Keratinocyte (primary cell): ENCODE data around the gene HS6ST3. TPM values are rescaled to one million over a fixed set of nuclear protein-coding genes. Genes with fewer than 3 reads are reported as not detected.

Experiments used
- DNase-seq: peaks from one replicate; pipeline ENCODE4 v3.0.0-alpha.2; 2011; ENCODE audit warnings: low read depth, missing footprints, low spot score
- FAIRE-seq: peaks from 2 replicates; lab custom pipeline; 2011; peaks lifted over from hg19 to GRCh38; lab: Jason Lieb, UNC
- H2AFZ ChIP-seq: 2 replicates; pipeline ENCODE4 v1.6.0; 2012; ENCODE audit warnings: low read length, control low read depth, inconsistent platforms; ENCODE audit not compliant: control insufficient read depth
- H3K27ac ChIP-seq: 2 replicates; pipeline ENCODE4 v1.5.1; 2011; ENCODE audit warnings: low read length; ENCODE audit not compliant: control insufficient read depth, insufficient read depth
- H3K27me3 ChIP-seq: 3 replicates; pipeline ENCODE4 v1.6.0; 2011; ENCODE audit warnings: low read length; ENCODE audit not compliant: control insufficient read depth, insufficient read depth; ENCODE audit errors: extremely low read depth
- H3K36me3 ChIP-seq, 2 experiments: 2 replicates in 1 of 2; 3 replicates in 1 of 2; pipeline ENCODE4 v1.5.1; 2011; ENCODE audit warnings: low read length in 2 of 2, mild to moderate bottlenecking in 1 of 2; ENCODE audit not compliant: control insufficient read depth in 2 of 2, insufficient read depth in 2 of 2; ENCODE audit errors: extremely low read depth in 1 of 2
- H3K4me1 ChIP-seq: 3 replicates; pipeline ENCODE4 v1.5.1; 2011; ENCODE audit warnings: low read length; ENCODE audit not compliant: control insufficient read depth, insufficient read depth; ENCODE audit errors: extremely low read depth
- H3K4me2 ChIP-seq: 3 replicates; pipeline ENCODE4 v1.6.0; 2011; ENCODE audit warnings: low read depth, low read length; ENCODE audit not compliant: control insufficient read depth, insufficient read depth; ENCODE audit errors: extremely low read depth
- H3K4me3 ChIP-seq, 3 experiments: fragments of 200-600 bp in 1 of 3; sonication (generic) in 1 of 3; 2 replicates in 2 of 3; 3 replicates in 1 of 3; pipeline ENCODE4 v1.5.1; 2011 to 2016; ENCODE audit warnings: low read length in 3 of 3, mild to moderate bottlenecking in 3 of 3, control low read depth in 2 of 3, inconsistent platforms in 1 of 3, low read depth in 1 of 3, mixed read lengths in 1 of 3, mixed run types in 1 of 3, moderate library complexity in 1 of 3; ENCODE audit not compliant: control insufficient read depth in 2 of 3, insufficient read depth in 2 of 3; ENCODE audit errors: extremely low read depth in 1 of 3
- H3K79me2 ChIP-seq: 2 replicates; pipeline ENCODE4 v1.6.0; 2012; ENCODE audit warnings: low read length; ENCODE audit not compliant: control insufficient read depth, insufficient read depth
- H3K9ac ChIP-seq: 3 replicates; pipeline ENCODE4 v1.6.0; 2011; ENCODE audit warnings: low read length; ENCODE audit not compliant: control insufficient read depth, insufficient read depth; ENCODE audit errors: extremely low read depth
- H3K9me1 ChIP-seq: 3 replicates; pipeline ENCODE4 v1.6.0; 2011; ENCODE audit warnings: low read length; ENCODE audit not compliant: control insufficient read depth, insufficient read depth; ENCODE audit errors: extremely low read depth
- H3K9me3 ChIP-seq: 2 replicates; pipeline ENCODE4 v1.5.1; 2012; ENCODE audit warnings: low read depth, low read length; ENCODE audit not compliant: control insufficient read depth
- H4K20me1 ChIP-seq: 3 replicates; pipeline ENCODE4 v1.6.0; 2011; ENCODE audit warnings: low read length; ENCODE audit not compliant: control insufficient read depth, insufficient read depth; ENCODE audit errors: extremely low read depth
- EZH2 ChIP-seq: IDR thresholded peaks from one replicate; pipeline ENCODE4 v1.6.1; 2012; ENCODE audit warnings: inconsistent platforms, mild to moderate bottlenecking, low read length, moderate library complexity
- dilution Hi-C: fragments of 300-500 bp; cut with MboI; formaldehyde crosslinking; loops from one replicate; pipeline ENCODE4 v1.7.0; 2020; ENCODE audit warnings: low sequenced_read_pairs; ENCODE audit not compliant: extremely low pct_ligation_motif_present
- polyA plus RNA-seq, 5 experiments: library from polyadenylated mRNA; depleted of rRNA in 3 of 5; stranded (reverse) in 3 of 5; stranded (forward) in 1 of 5; unstranded in 1 of 5; fragments of >200 nt; gene quantifications; 1 replicate in 1 of 5; 2 replicates in 3 of 5; 3 replicates in 1 of 5; pipeline versions ENCODE4 v1.2.1 to v1.2.3, GENCODE V29; 2011 to 2012; ENCODE audit warnings: missing spikeins in 2 of 5, low read depth in 1 of 5, low replicate concordance in 1 of 5
- TF ChIP-seq, protein P1 (sequence below), 3 experiments: IDR thresholded peaks in 1 of 3; conservative IDR thresholded peaks in 1 of 3; optimal IDR thresholded peaks in 1 of 3; 2 replicates in 2 of 3; 3 replicates in 1 of 3; pipeline versions ENCODE3 to v1.5.1; 2011; ENCODE audit warnings: low read length in 3 of 3, mild to moderate bottlenecking in 3 of 3, moderate library complexity in 2 of 3, control low read depth in 1 of 3, inconsistent platforms in 1 of 3; ENCODE audit not compliant: insufficient read depth in 2 of 3; ENCODE audit errors: extremely low read depth in 1 of 3

HS6ST3 gene
- polyA plus RNA-seq, 1 donor (not counting 4 experiments of a cell fraction or from before 2014, with no cell fraction given): 0.03 TPM

GRCh38 chr13:96490496-96490989 lies 400.6 kb downstream of the HS6ST3 start:
- H3K4me1 ChIP-seq: no peaks in the 10 kb centered on the region
- H3K4me2 ChIP-seq: no peak overlapping the region
- H3K9me3 ChIP-seq: no peaks in the 10 kb centered on the region
- no peaks in the 10 kb centered on the region for H3K36me3 ChIP-seq
- no peak overlapping the region for H3K27ac ChIP-seq
- dilution Hi-C loops: no loop called here
- H3K9ac ChIP-seq: no peak overlapping the region
- H2AFZ ChIP-seq: no peak overlapping the region
- H4K20me1 ChIP-seq: no peaks in the 10 kb centered on the region
- H3K27me3 ChIP-seq: no peaks in the 10 kb centered on the region
- DNase-seq (no peak), FAIRE-seq (no peak)
- TF ChIP-seq EZH2: no peak
- TF ChIP-seq, protein P1, sequence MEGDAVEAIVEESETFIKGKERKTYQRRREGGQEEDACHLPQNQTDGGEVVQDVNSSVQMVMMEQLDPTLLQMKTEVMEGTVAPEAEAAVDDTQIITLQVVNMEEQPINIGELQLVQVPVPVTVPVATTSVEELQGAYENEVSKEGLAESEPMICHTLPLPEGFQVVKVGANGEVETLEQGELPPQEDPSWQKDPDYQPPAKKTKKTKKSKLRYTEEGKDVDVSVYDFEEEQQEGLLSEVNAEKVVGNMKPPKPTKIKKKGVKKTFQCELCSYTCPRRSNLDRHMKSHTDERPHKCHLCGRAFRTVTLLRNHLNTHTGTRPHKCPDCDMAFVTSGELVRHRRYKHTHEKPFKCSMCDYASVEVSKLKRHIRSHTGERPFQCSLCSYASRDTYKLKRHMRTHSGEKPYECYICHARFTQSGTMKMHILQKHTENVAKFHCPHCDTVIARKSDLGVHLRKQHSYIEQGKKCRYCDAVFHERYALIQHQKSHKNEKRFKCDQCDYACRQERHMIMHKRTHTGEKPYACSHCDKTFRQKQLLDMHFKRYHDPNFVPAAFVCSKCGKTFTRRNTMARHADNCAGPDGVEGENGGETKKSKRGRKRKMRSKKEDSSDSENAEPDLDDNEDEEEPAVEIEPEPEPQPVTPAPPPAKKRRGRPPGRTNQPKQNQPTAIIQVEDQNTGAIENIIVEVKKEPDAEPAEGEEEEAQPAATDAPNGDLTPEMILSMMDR (optimal IDR thresholded peaks at IDR 0.05 in 1 of 3, IDR thresholded peaks at IDR 0.05 in 1 of 3, conservative IDR thresholded peaks at IDR 0.05 in 1 of 3; ENCODE audit: extremely low read depth in 1 of 3, insufficient read depth in 2 of 3, low read length in 3 of 3): no peak
- no peaks in the 10 kb centered on the region for H3K79me2 ChIP-seq
- no peak overlapping the region for H3K4me3 ChIP-seq
- H3K9me1 ChIP-seq: no peaks in the 10 kb centered on the region

- no peak overlapping the region for H3K4me2 ChIP-seq
- no peaks in the 10 kb centered on the region for H3K79me2 ChIP-seq
- no peaks in the 10 kb centered on the region for H3K9me1 ChIP-seq
- no peaks in the 10 kb centered on the region for H3K4me1 ChIP-seq
- H4K20me1 ChIP-seq: no peaks in the 10 kb centered on the region
- no peak overlapping the region for H2AFZ ChIP-seq
- TF ChIP-seq EZH2: no peak
- TF ChIP-seq, protein P1 (optimal IDR thresholded peaks at IDR 0.05 in 1 of 3, IDR thresholded peaks at IDR 0.05 in 1 of 3, conservative IDR thresholded peaks at IDR 0.05 in 1 of 3; ENCODE audit: extremely low read depth in 1 of 3, insufficient read depth in 2 of 3, low read length in 3 of 3): no peak
- no peak overlapping the region for H3K9ac ChIP-seq
- no peak overlapping the region for H3K27ac ChIP-seq
- no peaks in the 10 kb centered on the region for H3K27me3 ChIP-seq
- FAIRE-seq: no peak
- no peaks in the 10 kb centered on the region for H3K9me3 ChIP-seq
- no peaks in the 10 kb centered on the region for H3K36me3 ChIP-seq
- no peak for DNase-seq
- H3K4me3 ChIP-seq: no peak overlapping the region
- dilution Hi-C loops: no loop called here
Measured at GRCh38 chr13:96491103-96491502, 401.2 kb downstream of the HS6ST3 start.
